ENCODE measurements around the gene FLOT1. TPM values are rescaled to one million over a fixed set of nuclear protein-coding genes. Genes with fewer than 3 reads are reported as not detected.

FLOT1 gene
- total and polyA plus RNA-seq, 2 of the 13 experiments (the other 11 are each of a cell fraction or from before 2014, with no cell fraction given), result 82.3 to 130 TPM

GRCh38 chr6:30763618-30764489 is 21.4 kb upstream of the FLOT1 start (continued):
- TF ChIP-seq ZXDC (CRISPR knock-in tag; IDR thresholded peaks at IDR 0.05) (no peak), CHD2 (IDR thresholded peaks at IDR 0.05; ENCODE audit: low read depth, low read length) (no peak), TOE1 (CRISPR knock-in tag; IDR thresholded peaks at IDR 0.05) (no peak; the same call in none of the 2 replicates), TEF (CRISPR knock-in tag; IDR thresholded peaks at IDR 0.05) (no peak), SETDB1 (CRISPR knock-in tag; IDR thresholded peaks at IDR 0.05; ENCODE audit: borderline replicate concordance) (no peak), NFAT5 (CRISPR knock-in tag; IDR thresholded peaks at IDR 0.05) (no peak), FOXK2 (IDR thresholded peaks at IDR 0.05) (peak; percentile 93), ZBTB37 (CRISPR knock-in tag; IDR thresholded peaks at IDR 0.05) (peak; percentile 88; the same call in 1 of the 2 replicates), ATF4 (CRISPR knock-in tag; IDR thresholded peaks at IDR 0.05) (peak in 1 of 2 experiments; percentile 89; a peak in 2 of 4 replicates), ZNF547 (CRISPR knock-in tag; IDR thresholded peaks at IDR 0.05) (peak; percentile 55; the same call in 1 of the 2 replicates), RFX1 (IDR thresholded peaks at IDR 0.05) (no peak), KDM1A (CRISPR knock-in tag; IDR thresholded peaks at IDR 0.05) (no peak), ZNF878 (CRISPR knock-in tag; IDR thresholded peaks at IDR 0.05) (peak; percentile 86), SMARCC2 (IDR thresholded peaks at IDR 0.05) (no peak), GMEB2 (CRISPR knock-in tag; IDR thresholded peaks at IDR 0.05; ENCODE audit: low read depth) (no peak)
